Activated CD4-positive, alpha-beta T cell treated with anti-CD3 and anti-CD28 coated beads, Interleukin-2, amount 50 U/mL, for 4 hours (primary cell): ENCODE results near the gene MIPOL1.
"Not testable (repeated sequence)": the region's sequence is repeated elsewhere in the genome, so short reads cannot be mapped to it uniquely, and the experiment has no call there.

Experiments
- DNase-seq, 2 experiments: peaks; one replicate each; pipeline ENCODE4 v3.0.0-alpha.2; 2020

The MIPOL1 gene

DNA sequence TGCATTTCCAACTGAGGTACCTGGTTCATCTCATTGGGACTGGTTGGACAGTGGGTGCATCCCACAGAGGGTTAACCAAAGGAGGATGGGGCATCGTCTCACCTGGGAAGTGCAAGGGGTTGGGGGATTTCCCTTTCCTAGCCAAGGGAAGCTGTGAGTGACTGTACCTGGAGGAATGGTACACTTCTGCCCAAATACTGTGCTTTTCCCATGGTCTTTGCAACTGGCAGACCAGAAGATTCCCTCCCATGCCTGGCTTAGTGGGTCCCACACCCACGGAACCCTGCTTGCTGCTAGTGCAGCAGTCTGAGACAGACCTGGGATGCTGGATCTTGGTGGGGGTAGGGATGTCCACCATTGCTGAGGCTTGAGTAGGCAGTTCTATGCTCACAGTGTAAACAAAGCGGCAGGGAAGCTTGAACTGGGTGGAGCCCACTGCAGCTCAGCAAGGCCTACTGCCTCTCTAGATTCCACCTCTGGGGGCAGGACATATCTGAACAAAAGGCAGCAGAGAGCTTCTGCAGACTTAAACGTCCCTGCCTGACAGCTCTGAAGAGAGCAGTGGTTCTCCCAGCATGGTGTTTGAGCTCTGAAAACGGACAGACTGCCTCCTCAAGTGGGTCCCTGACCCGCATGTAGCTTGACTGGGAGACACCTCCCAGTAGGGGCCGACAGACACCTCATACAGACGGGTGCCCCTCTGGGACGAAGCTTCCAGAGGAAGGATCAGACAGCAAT lies 9.7 kb upstream of the MIPOL1 start:
- not testable (repeated sequence) for DNase-seq

- DNase-seq, result not testable (repeated sequence)
These were observed 8.0 kb upstream of the MIPOL1 start for GRCh38 chr14:37189733-37190132.

- no peak for DNase-seq
These were observed 3.0 kb upstream of the MIPOL1 start for GRCh38 chr14:37194698-37195097.

GRCh38 chr14:37195327-37195726 lies 2.4 kb upstream of the MIPOL1 start:
- DNase-seq, result no peak

DNA sequence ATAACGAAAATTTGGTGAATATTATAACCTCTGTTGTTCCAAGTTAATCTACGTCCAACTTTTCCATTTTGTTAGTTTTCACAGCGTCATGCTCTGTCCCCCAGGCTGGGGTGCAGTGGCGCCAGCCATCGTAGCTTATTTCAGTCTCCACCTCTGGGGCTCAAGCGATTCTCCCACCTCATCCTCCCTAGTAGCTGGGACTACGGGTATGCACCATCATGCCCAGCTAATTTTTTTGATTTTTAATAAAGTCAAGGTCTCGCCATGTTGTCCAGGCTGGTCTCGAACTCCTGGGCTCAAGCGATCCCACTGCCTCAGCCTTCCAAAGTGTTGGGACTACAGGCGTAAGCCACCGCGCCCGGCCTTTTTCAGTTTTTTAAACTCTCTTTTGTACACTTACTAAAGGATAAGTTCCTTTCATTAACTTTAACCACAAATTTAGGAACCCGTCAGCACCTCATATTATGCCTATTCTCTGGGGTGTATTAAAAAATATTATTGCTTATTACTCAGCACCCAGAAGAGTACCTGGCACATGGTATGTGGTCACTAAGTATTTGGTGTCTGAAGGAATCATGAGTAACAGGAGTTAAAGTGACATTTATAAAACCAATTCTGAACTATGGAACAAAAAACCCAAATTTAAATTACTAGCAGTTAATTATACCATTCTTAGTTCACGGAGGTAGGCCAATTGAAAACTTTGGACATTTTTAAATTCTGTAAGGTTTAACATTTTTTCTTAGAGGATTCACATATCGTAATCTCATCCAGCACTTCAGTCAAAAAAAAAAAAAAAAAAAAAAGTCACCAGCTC lies 925 bp upstream of the MIPOL1 start:
- DNase-seq, result no peak

DNA sequence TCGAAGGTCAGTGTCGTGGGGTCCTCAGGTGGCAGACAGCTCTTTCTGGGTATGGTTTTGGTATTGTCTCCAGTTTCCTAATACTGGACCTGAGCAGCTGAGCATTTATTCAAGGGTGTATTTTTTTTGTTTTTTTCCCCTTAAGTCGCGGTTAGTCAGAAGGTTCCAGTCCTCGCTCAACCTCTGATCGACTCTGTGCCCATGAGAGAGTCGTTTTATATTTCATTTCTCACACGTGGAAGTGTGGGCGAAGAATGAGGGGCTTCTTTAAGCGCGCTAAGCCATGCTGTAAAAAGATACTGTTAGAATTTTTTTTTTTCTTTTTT lies 499 bp downstream of the MIPOL1 start:
- DNase-seq, result no peak

DNA sequence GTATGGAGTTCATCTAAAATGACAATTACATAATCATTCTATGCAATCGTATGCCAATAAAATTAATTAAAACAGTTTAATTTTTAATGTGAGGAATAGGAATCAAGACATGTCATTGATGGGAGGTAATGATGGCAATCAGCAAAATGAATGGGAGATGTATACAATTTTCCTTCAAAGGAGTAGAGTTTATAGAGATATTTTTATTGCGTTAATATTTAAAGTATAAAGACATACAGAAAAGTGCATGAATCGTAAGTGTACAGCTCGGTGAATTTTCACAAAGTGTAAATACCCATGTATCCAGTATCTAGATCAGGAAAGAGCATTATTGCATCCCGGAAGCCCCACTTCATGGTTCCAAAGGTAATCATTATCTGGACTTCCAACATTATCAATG lies 1.2 kb downstream of the MIPOL1 start:
- DNase-seq, result no peak

DNA sequence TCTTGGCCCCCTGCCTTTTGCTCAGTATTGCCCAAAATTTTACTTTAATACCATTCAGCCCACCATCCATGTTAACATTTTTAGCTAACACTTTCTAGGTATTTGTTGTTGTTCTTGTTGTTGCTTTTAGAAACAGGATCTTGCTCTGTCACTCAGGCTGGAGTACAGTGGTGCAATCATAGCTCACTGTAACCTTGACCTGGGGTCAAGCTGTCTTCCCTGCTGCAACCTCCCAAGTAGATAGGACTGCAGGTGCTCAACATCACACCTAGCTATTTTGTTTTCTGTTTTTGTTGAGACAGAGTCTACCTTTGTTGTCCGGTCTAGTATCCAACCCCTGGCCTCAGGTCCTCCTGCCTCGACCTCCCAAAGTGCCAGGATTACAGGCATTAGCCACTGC lies 4.0 kb downstream of the MIPOL1 start:
- DNase-seq, result no peak

DNA sequence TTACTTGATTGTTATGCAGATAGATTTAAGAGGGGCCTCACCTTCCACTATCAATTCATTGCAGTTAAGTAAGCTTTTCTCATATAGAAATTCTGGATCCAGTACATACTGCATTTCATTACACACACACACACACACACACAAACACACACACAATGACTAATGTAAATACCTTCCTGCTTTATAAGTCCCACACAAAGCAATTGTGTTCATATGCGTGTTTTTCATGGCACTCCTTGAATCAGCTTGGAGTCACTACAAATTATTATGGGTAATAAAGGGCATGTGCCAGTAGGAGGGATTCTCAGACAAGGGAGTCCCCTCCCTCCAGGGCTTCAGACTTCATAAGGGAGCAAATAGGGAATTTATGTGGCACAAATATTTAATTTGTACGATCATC lies 4.5 kb downstream of the MIPOL1 start:
- no peak for DNase-seq

GRCh38 chr14:37202812-37203211 lies 5.1 kb downstream of the MIPOL1 start:
- no peak for DNase-seq

DNA sequence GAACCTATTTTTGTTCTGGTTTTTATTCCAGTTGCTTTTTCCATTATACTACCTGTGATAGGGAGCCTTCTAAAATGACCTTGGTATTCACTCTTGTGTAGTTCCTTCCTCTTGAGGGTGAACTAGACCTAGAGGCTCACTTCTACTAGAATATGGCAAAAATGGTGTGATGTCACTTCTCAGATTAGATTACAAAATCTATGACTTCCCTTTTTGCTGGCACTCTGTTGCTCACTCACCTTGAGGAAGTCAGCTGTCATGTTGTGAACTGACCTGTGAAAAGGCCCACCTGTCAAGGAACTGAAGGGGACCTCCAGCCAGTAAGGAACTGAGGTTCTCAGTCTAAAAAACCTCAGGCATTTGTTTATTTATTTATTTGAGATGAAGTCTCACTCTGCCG lies 5.7 kb downstream of the MIPOL1 start:
- DNase-seq, result no peak

GRCh38 chr14:37205623-37206605 lies 8.2 kb downstream of the MIPOL1 start:
- not testable (repeated sequence) for DNase-seq

DNA sequence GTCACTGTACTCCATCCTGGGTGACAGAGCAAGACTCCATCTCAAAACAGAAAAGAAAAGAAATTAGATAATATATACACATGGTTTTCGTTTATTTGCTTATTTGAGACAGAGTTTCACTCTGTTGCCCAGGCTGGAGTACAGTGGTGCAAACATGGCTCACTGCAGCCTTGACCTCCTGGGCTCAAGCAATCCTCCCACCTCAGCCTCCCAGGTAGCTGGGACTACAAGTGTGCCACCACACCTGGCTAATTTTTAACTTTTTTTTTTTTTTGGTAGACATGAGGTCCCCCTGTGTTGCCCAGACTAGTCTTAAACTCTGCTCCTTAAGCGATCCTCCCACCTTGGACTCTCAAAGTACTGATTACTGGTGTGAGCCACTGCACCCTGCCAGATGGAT lies 11.9 kb downstream of the MIPOL1 start:
- not testable (repeated sequence) for DNase-seq

GRCh38 chr14:37210448-37210847 lies 12.7 kb downstream of the MIPOL1 start:
- DNase-seq, result no peak

- no peak for DNase-seq
These were observed 15.3 kb downstream of the MIPOL1 start for GRCh38 chr14:37213016-37213415.

DNA sequence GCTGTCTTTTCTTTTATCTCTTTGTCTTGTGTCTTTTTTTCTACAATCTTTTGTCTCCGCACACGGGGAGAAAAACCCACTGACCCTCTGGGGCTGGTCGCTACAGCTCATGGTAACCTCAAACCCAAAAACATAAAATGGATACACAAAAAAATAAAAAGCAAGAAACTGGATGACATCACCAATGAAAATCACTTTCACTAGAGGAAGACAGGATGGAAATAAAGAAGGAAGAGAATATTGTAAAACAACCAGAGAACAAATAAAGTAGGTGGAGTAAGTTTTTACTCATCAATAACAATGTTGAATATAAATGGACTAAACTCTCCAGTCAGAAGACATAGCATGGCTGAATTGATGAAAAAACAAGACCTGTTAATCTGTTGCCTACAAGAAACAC lies 17.6 kb downstream of the MIPOL1 start:
- no peak for DNase-seq

- DNase-seq, result no peak
These were observed 23.3 kb downstream of the MIPOL1 start for GRCh38 chr14:37221073-37221472.

DNA sequence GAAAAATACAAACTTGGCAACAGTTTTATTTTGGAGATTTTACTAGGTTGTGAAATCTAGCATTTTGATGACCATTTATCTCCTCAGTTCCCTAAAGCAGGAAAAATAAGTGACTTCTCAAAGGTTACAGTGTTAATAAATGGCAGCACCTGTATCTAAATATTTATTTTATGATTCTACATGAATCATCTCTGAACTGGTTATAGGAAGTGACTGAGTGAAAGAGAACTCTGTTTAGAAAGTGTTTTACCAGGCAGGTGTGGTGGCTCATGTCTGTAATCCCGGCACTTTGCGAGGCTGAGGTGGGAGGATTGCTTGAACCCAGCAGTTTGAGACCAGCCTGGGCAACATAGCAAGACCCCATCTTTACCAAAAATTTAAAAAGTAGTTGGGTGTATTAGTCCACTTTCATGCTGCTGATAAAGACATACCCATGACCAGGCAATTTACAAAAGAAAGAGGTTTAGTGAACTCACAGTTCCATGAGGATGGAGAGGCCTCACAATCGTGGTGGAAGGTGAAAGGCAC lies 26.3 kb downstream of the MIPOL1 start:
- no peak for DNase-seq

- DNase-seq, result not testable (repeated sequence)
These were observed 27.9 kb downstream of the MIPOL1 start for GRCh38 chr14:37225668-37226067.

GRCh38 chr14:37230551-37231194 lies 32.9 kb downstream of the MIPOL1 start:
- no peak for DNase-seq

GRCh38 chr14:37232907-37233481 lies 35.3 kb downstream of the MIPOL1 start:
- DNase-seq, result no peak

GRCh38 chr14:37234222-37234621 lies 36.5 kb downstream of the MIPOL1 start:
- no peak for DNase-seq
